Measurements from ENCODE around the gene MIS18A.
"Not testable (repeated sequence)": the region's sequence is repeated elsewhere in the genome, so short reads cannot be mapped to it uniquely, and the experiment has no call there.

The MIS18A gene

DNA sequence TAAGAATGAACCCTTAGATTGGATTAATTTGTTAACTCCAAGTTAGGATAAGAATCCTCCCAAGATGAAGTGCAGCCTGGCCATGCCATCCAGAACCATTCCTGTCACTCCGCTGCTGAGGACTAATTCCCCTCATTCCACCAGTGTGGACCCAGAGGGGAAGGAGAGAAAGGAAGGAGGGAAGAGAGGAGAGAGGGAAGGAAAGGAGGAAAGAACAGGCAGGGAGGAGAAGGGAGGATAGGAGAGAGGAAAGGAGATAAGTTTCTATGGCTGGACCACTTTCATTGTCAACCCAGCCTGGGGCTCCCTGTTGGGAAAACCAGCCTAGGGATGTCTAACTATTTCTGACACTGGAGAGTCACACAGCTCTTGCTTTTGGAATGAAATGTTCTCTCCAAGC, 24.5 kb upstream of the MIS18A start:
- DNase-seq: no peak

DNA sequence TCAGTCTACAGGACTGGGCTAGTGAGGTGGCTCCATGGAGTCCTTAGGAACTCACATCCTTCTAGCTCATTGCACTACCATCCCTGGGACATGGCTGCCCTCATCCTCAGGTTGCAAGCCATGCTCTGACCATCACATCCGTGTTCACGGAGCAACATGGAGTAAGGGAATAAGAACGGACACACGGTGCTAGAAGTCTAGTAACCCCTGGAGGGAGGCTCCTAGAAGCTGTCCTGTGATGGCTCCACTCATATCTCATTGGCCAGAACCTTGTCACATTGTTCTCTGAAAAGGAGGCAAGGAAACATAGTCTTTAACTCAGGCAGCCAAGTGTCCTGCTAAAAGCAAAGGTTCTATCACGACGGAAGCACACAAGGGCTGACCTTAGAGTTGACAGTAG, 23.7 kb upstream of the MIS18A start:
- no peak for DNase-seq

DNA sequence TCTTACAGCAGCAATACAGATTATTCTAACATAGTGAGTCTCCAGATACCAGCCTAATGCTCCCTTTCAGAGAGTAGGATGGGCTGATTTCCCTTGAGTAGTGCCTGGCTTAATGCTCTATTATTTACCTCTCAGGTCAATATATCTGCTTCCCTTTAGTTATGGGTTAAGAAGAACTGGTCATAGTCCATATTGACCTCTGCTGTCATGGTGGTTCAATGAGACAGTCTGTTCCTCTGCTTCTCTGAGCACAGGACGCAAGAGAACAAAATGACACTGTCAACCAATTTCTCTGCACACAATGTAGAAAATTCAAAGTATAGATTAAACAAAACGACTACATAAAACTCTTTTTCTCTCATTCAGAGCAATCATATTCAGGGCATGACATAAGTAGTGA, 22.7 kb upstream of the MIS18A start:
- no peak for DNase-seq

DNA sequence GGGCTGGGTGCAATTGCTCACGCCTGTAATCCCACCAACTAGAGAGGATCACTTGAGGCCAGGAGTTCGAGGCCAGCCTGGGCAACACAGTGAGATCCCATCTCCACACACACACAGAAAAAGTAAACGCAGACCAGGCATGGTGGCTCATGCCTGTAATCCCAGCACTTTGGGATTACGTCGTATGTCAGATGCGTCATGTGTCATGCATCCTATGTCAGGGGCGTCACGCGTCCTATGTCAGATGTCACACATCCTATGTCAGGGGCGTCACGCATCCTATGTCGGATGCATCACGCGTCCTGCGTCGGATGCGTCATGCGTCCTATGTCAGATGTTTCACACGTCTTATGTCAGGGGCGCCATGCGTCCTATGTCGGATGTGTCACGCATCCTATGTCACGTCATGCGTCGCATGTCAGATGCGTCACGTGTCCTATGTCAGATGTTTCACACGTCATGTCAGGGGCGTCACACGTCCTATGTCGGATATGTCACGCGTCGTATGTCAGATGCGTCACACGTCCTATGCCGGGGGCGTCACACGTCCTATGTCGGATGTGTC, 21.4 kb upstream of the MIS18A start:
- DNase-seq: no peak

DNA sequence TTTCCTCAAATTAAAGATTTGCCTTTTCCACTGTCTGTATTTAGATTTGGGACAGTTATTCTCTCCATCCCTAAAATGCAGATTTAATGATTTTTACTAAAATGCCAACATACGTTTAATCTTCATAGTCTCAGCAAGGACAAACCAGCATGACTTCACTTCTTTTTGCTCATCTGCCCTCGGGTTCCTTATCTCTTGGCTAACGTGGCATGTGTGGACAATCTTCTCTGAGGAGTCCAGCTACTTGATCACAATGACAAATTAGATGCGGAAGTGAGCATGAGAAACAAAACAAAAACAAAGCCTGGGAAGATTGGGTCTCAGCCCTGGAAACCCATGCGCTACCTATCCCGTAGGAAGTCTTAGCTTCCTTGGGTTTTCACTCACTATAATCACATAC, 20.8 kb upstream of the MIS18A start:
- no peak for DNase-seq

DNA sequence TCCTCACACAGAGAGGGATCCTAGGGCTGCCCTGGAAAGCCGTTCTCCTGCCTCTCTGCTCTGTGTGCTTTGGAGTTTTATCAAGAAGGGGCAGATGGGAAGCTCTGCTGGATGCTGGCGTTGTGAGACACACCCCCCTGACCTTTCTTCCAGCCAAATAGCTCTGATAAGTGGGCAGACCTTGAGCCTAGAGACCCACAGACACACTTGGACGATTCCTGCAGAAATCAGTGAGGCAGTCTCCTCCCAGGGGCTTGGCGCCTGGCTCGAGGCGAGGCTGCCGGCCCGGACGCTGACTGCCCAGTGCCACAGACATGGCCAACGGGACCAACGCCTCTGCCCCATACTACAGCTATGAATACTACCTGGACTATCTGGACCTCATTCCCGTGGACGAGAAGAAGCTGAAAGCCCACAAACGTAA, 19.8 kb upstream of the MIS18A start, which contains the start of gene MRAP:
MRAP (plus strand) TSS at position 198 of the 424 bp plus-strand sequence; CDS start at position 315, 117 bp downstream.
- no peak for DNase-seq

DNA sequence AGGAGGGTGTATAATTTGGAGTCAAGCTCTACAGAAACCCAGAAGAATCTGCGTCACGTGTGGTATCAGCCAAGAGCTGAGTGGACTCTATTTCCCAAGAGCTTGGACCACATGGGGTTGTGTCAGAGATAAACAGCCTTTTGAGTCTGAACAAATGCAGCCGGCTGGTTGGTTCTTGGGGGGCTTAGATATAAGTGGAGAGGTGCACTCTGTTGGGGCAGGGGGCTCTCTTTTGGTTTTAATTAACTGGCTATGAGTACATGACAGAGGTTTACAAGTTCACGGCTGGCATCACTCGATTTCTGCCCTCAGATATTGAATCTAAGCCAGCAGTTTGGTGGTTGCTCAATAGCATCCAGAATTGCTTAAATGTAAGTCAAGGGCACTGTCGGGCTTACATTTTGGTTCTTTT, 19.3 kb upstream of the MIS18A start:
- no peak for DNase-seq

DNA sequence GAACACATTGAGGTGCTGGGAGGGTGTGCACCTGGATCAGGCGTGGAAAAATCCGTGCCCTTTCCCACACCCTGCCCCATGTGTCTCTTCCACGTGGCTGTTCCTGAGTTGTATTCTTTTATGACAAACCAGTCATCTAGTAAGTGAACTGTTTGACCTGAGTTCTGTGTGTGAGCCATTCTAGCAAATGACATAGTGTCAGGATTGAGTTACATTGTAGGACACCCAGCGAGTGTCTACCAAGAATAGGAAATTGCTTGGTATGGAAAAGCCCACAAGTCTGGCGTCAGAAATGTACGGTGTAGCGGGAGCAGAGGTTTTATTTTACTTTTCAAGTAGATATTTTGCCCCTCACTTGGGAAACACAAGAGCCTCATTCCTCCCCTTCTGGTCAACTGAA, 18.6 kb upstream of the MIS18A start:
- DNase-seq: no peak

DNA sequence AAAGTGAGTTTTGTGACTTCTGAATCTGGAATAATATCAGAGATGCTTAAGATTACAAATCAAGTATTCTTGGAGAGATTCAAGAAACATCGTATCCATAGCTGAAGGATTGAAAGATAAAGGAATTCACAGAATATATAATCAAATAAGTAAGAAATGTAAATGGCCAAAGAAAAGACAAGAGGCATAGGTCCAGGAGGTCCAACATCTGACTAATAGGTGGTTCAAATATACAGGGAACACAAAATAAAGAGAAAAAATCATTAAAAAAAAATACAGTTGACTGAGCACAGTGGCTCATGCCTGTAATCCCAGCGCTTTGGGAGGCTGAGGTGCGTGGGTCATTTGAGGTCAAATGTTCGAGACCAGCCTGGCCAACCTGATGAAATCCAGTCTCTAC, 6.6 kb upstream of the MIS18A start:
- DNase-seq: no peak

DNA sequence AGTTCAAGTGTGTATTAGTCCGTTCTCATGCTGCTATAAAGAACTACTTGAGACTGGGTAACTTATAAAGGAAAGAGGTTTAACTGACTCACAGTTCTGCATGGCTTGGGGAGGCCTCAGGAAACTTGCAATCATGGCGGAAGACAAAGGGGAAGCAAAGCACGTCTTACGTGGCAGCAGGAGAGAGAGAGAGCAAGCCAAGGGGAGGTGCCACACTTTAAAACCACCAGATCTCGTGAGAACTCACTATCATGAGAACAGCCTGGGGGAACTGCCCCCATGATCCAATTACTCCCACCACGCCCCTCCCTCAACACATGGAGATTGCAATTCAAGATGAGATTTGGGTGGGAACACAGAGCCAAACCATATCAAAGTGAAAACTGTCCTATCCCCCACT, 4.1 kb upstream of the MIS18A start:
- no peak for DNase-seq

DNA sequence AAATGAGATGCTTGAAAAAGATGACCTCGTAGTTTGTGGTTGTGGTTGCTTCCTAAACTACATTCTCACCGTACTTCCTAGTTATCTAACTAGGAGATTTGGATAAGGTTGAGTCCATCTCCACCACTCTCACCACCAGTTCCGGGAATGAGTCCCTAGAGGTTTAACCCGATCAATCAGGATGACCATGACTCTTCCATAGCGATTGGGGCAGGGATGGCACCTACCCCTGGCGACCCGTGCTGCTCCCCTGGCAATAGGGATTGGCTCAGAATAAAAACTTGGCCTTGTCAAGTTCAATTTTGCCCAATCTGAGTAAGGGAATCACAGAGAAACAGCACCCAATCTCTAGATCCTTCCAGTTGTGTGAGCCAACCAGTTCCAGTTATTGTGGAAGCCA, 2.7 kb upstream of the MIS18A start:
- no peak for DNase-seq

DNA sequence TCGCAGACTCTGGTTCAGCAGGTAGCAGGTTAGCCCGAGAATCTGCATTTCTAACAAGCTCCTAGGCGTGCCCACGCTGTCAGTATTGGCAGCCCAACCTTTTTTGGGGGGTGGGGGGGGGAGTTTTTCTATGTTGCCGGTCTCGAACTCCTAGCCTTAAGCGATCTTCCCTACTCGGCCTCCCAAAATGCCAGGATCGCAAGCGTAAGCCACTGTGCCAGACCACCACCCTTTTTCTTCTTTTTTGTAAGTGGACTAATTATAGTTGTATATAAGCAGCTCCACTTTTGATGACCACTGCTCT, 480 bp upstream of the MIS18A start:
- DNase-seq: no peak

DNA sequence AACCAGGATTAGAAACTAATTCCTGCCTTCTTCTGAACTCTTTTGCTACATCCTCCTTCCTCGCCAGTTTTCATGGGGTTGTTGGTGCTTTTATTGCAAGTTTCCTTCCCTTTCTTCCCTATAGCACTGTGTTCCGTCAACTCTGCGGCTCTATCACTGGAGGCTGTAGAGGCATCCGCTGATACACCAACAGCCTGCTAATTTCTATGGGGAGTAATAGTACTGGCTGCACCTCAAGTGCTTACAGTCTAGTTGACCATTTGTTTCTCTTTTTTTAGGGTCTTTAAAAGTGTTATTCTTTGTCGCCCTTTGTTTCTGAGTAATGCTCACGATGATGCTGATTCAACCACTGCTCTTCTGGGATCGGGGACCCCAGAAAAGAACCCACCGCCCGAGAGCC, 746 bp downstream of the MIS18A start:
- DNase-seq: no peak

DNA sequence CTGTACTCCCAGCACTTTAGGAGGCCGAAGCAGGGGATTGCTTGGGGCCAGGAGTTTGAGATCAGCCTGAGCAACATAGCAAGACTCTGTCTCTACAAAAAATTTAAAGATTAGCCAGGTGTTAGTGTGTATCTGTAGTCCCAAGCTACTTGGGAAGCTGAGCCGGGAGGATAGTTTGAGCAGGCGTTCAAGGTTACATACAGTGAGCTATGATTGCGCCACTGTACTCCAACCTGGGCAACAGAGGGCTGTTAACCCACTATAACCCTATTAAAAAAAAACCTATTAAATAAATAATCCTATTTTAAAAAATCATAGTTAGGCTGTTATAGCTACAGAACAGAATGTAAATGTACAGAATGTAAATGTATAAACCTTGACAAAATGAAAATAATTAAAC, 2.2 kb downstream of the MIS18A start:
- no peak for DNase-seq

DNA sequence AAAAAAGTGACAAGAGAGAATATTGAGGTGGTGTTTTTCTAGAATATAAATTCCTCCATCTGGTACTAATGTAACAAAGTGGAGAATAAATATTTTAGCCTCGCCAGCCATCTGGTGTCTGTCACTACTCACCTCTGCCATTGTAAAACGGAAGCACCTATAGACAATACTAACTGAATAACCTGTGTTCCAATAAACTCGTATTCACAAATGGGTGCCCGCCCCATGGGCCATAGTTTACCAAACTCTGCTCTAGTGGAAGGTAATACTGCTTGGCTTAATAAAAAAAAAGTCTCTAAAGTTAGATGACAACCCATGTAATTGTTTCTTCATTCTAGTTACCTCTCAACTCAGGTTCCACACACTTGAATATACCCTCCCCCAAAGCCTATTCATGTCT, 8.1 kb downstream of the MIS18A start:
- no peak for DNase-seq

DNA sequence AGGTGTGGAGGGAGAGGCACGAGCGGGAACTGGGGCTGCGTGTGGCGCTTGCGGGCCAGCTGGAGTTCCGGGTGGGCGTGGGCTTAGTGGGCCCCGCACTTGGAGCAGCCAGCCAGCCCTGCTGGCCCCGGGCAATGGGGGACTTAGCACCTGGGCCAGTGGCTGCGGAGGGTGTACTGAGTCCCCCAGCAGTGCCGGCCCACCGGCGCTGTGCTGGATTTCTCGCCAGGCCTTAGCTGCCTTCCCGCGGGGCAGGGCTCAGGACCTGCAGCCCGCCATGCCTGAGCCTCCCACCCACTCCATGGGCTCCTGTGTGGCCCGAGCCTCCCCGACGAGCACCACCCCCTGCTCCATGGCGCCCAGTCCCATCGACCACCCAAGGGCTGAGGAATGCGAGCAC, 13.5 kb downstream of the MIS18A start:
- not testable (repeated sequence) for DNase-seq

DNA sequence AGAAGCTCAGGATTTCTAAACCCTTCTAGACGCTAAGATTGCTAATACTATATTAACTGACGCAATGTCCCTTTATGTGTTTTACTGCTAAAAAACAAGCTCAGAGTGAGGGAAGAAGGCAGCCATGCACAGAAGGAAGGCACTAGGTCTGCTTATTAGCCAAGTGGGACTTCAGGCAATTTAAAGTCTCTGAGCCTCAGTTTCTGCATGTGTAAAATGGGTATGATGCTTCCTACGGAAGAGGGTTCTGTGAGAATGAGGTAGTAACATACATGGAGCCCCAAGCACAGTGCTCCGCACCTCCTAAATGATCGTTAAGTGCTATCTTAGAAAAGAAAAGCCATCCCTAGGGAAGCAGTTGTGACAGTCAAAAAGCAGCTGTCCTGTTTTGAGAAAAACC, 16.9 kb downstream of the MIS18A start:
- DNase-seq: no peak

DNA sequence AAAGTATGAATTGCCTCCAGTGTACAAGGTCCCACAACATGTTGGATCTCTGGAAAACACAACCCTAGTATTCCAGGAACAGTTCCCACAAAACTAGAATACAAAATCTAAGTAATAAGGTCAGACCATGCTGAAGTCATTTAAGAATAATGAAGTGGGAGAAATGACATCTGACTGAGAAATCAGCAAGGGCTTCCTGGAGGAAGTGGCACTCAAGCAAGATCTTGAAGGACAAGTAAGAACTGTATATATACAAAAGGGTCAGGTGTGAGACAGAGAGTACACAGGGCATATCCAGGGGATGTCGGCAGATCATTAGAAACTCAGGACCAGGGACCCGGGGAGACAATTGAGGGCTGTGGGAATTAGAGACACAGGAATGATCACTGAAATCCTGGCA, 18.7 kb downstream of the MIS18A start:
- no peak for DNase-seq

DNA sequence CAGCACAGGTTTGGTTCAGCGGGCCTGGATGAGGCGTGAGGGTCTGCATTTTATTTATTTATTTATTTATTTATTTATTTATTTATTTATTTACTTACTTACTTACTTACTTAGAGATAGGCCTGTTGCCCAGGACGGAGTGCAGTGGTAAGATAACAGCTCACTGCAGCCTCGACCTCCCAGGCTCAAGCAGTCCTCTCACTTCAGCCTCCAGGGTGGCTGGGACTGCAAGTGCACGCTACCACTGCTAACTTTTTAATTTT, 20.1 kb downstream of the MIS18A start:
- DNase-seq: not testable (repeated sequence)

DNA sequence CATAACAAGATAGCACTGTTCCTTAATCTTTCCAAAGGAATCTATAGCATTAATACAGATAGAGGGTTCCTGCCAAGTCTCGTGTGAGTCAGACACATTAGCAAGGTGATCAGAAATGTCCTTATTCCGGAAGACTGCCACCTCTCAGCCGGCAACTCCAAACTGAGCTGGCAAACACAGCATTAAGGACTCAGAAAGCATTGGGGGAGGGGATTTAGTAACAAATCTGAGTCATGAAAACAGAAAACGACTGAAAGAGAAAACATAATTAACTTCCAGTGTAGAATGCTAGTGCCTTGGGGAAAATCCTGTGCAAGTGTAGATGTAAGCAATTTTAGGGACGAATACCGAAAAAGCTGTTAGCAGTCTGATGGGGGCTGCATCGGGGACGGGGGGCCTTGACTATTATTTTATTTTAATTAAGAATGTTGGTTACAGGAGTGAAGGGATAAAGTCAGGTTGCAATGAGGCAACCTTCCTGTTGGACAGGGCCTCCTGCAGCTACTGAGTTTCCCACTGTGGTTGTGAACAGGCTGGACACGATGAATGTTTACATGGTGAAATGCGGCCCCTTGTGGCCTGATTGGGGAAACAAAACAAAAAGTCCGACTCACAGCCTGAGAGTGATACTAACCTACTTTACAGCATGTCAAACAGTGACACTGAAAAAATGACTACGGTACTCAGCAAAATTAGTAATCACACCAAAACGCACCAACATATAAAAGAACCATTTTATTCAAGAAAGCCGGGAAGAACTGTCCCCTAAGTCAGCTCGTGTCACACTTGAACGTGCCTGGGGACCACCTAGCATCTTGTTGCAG, 20.7 kb downstream of the MIS18A start:
- DNase-seq: peak; percentile 39

DNA sequence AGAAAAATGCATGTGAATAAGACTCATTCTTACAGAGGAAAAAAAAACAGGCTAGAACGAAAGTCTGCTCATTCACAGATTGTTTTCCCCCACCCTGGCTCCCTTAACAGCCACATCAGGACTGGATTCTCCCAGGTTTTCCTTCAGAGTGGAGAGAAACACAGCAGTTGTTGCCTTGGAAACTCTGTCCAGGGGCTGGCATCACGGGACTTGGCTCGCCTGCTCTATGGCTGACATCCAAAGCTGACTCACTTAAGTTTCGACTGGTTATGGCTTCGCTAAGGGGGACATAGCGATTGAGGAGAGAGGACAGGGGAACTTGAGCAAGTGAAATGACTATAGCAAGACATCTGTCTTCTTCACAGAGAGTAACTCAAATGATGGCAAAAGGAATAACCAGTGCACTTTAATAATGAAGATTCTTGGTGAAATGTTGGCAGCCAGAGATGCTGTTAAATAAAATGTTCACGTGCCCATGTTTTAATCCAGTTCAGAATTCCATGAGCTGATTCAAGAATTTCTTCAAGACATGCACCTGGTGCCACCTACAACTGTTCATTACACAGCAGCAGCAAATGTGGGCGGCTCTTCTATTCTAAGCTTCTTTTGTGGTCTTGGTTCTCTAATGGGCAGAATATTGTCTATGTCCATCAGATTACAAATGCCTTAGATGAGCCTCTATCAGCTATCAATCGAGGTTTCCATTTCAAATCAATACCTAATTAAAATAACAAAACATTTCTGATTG, 21.8 kb downstream of the MIS18A start:
- no peak for DNase-seq

DNA sequence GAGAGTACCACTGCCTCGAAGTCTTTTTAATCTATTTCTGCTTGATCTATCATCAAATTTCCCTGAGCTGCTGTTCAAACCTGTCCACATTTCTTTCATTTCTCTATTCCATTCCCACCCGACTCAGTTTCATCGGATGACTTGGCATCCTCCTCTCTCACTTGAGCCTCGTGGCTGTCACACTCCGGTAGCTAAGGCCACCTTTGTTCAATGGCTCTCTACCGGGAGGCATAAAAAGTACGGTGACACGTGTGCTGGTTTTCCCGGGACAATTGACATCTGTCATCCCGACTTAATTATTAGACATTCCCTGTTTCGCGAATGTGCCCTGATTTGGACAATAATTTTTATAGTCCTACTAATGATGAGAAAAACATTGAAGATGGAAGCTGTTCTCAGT, 22.6 kb downstream of the MIS18A start:
- no peak for DNase-seq

DNA sequence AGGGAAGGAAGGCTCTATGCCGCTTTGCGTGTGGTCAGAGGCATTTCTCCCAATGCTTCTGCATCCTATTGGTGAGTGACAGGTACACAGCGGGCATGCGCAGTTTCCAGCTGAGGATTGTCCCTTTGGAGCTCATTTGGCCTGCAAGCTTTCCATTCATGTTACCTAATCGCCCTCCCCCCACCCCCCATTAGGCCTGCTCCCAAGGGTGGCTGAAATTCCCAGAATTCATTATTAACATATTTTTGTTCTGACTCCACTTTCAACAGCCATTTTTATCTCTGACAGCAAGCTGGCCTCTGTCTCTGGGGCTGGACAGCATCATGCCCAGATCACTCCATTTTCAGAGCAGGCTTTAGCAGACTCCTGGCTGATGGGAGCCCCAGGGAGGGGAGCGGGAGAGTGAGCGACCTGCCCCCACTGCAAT, 25.6 kb downstream of the MIS18A start:
- no peak for DNase-seq

DNA sequence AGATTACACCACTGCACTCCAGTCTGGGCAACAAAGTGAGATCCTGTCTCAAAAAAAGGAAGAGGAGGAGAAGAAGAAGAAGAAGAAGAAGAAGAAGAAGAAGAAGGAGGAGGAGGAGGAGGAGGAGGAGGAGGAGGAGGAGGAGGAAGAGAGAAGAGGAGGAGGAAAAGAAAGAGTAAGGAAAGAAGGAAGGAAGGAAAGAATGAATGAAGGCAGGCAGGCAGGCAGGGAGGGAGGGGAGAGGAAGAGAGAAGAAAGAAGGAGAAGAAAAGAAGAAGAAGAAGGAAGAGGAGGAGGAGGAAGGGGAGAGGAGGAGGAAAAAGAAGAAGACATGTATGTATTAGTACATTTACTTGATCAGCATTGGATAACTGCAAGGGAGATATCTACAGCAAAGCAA, 26.7 kb downstream of the MIS18A start:
- no peak for DNase-seq
